HG03196 (cell line): Measurements from ENCODE around the gene PTGER2.

Experiments used
- ATAC-seq: cut with Tn5 transposase; IDR thresholded peaks from one replicate; pipeline ENCODE4 v1.9.1; 2021; ENCODE audit not compliant: unreplicated experiment

Gene PTGER2

DNA sequence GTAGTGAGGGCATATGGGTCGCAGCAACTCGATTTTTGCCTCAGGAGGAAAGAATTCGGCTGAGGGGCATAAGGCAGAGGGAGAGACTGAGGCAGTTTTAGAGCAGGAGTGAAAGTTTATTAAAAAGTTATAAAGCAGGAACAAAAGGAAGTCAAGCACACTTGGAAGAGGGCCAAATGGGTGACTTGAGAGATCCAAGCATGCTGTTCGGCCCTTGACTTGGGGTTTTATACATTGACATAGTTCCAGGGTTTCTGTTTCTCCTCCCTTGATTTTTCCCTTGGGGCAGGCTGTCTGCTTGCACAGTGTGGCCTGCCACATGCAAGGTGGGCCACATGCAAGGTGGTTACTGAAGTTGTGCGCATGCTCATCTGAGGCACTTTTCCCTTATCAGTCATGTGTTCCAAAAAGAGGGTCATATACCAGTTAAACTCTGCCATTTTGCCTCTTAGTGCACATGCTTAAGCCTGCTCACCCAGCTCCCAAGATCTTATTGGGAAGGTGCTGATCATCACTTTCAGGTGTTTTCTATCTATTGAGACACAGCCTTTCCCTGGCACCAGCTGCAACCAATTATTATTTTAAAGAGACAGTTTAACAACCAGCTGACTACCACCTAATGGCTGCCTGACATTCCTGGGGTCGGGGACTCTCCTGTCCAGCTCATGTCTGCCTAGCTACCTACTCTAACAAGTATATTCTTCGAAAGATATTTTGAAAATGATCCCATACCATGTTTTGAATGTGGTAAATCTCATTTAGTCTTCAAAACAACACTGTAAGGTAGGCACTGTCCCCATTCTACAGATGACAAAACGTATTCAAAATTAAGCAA lies 19.9 kb downstream of the PTGER2 start:
- ATAC-seq = no peak

DNA sequence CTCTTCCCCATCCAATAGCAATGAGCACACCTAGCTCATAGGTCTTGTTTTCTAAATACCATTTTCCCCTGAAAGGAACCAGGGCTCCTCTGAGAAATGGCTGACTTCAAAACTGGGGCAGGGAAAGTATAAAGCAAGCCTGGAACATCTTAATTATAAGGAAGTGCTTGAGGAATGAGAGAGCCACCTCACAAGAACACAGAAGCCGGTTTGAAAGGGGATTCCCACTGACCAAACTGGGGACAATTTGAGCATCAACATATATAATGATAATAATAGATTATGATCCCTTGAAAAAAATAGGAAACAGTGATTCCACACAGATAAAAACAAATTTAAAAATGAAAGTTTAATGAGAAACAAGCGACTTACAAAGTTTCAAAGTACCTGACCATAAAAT lies 22.1 kb downstream of the PTGER2 start:
- ATAC-seq = no peak

DNA sequence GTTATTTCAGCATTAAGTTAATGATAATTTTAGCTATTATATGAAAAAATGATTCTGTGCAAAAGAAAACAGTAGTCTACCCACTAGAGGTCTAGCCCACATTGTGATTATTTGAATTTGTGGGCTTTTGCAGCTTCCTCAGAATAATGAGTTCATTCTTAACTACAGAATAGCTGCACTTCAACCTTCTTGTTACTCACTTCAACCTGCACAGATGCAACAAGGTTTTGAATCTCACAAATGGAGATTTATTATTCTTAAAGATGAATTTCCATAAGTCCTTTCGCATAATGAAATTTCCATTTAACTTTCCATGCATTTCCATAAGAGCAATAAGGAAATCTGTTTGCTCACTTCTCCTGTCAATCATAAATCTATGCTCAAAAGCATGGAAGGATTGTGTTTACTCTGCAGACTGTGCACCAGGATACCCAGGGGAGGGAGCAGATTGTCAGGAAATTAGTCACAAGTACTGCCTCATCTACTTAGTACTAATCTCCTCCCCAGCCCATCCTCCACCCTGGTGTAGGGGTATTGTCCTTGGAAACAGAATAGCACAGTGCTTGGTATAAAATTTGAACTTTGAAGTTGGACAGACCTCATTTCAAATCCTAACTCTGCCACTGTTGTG lies 24.1 kb downstream of the PTGER2 start:
- no peak for ATAC-seq

GRCh38 chr14:52339262-52339661 lies 25.1 kb downstream of the PTGER2 start:
- ATAC-seq = no peak

DNA sequence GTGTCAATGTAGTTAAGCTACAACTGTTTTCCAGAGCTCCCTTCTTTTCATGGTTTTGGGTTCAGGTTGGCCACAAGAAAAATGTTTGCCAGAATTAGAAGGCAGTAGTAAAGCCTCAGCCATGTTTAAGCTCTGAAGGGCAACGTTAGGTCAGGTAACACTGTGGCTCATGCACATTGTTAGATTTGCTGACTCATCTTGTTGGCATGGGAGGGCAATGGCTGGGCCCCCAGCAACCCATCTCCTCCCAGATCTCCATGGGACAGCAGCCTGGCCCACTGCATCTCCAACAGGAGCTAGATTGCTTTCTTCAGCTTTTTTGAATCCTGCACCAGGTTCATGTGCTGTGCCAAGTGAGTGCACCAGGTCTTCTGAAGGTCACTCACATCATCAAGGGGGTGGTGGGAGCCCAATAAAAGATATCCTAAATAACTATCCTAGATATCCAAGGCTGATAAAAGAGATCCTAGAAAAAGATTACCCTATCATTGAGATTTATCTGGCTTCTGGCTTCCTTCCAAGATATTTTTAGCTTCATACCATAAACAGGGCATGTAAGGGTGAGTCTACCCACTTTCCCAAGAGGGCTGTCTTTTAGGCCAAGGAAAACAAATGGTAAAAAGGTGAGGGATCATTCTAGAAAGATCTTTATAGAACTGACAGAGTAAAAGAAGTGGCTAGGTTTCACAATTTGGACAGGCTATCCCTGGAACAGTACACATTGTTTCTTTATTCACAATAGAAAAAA lies 28.9 kb downstream of the PTGER2 start:
- ATAC-seq = no peak

DNA sequence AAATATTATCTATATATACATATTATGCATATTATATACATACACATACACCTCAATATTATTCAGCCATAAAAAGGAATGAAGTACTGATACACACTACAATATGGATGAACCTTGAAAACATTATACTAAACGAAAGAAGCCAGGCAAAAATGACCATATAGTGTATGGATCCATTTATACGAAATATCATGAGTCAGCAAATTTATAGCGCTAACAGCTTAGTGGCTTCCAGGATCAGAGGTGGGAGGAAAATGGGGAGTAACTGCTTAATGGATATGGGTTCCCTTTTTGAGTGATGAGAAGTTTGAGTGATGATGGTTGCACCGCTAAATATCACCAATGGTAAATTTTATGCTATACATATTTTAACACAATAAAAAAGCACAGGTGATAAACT lies 32.7 kb downstream of the PTGER2 start:
- no peak for ATAC-seq

- no peak for ATAC-seq
Measured at GRCh38 chr14:52348279-52348678, 34.2 kb downstream of the PTGER2 start.

GRCh38 chr14:52348776-52349175 lies 34.7 kb downstream of the PTGER2 start:
- no peak for ATAC-seq

DNA sequence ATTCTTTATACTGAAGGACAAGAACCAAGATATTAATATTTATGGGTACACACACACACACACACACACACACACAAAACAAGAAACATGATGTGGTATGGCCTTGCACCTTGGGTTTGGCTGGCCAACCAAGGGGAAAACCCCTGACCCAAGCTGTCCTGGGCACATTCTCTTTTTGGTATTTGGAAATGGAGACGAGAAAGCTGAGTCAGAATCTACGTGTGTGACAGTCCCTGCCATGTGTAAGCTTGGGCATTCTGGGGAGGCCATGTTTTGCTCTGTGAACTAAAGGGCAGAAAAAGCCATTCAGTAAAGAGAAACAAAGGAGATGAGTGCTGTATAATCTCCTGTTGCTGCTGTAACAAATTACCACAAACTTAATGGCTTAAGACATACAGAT lies 35.6 kb downstream of the PTGER2 start:
- ATAC-seq = no peak

DNA sequence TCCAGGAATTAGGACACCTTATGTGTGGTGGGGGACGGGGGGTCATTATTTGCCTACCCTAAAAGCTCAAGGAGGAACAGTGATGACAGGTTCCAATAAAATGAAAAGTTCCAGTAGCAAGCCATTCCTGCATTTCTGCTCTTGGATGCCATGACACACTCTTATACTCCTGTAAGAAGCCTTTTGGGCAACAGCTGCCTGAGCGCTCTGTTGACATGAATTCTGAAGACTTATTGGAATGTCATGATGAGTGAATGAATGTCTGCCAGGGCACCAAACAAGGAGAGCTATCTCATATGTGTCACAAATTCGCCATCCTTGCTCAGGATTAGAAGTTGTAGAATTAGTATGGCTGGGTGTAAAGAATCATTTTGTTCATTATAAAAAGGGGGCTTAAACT lies 36.3 kb downstream of the PTGER2 start:
- no peak for ATAC-seq

GRCh38 chr14:52351233-52352060 lies 37.3 kb downstream of the PTGER2 start:
- peak; percentile 26 for ATAC-seq

- ATAC-seq = peak; percentile 81
Measured at GRCh38 chr14:52352061-52352491, 38.0 kb downstream of the PTGER2 start.

DNA sequence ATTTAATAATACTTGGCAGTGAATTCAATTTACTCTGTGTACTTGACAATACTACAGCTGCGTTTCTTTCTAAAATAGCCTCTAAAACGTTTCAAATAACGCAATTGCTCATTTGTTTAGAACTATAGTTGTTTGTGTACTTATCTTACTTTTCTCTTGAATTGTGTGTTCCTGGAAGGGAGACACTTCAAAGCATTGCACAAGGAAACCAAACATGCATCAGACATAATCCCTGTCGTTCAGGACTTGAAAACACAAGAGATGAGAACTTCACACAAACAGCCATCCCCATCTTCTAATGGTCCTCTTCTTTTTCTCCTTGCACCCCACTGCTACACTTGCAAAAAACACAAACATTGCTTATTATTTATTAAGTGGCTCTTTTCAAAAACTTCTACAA lies 38.5 kb downstream of the PTGER2 start:
- no peak for ATAC-seq

GRCh38 chr14:52354242-52354641 lies 40.1 kb downstream of the PTGER2 start:
- ATAC-seq = no peak

DNA sequence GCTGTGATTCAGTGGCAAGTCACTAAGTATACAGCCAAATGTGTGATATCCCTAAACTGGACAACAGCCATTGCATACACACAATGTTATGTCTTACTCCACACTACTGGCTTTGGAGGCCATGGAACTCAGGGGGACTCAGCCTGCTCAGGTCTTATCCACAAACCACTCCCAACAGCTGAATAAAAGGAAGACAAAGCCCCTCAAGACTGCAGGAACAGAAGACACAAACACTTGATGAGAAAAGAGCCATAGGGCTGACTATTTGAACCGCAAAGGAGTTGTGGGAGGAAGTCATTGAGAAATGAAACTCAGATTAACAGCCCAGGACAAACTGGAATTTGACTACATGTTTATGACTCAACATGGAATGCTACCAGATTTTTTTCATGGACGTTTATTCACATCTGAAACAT lies 40.9 kb downstream of the PTGER2 start:
- ATAC-seq = no peak

DNA sequence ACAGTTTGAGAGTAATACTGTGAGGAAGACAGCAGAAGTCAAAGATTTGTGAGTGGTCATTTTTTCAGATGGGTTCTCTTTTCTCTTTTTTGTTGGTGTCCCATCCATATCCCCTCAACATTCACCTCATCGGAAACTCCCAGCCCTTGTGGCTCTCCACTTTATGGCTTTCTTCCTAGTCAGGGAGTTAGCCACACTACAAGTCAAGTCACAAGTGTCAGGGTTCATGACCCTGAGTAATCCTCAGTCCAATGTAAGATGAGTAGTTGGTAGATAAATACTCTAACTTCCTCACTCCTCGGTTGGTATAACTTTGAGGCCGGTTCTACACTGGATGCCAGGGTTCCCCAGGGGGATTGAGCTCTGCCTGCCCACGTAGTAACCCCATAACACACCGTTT lies 41.4 kb downstream of the PTGER2 start:
- no peak for ATAC-seq

- no peak for ATAC-seq
Measured at GRCh38 chr14:52356025-52356424, 41.9 kb downstream of the PTGER2 start.

DNA sequence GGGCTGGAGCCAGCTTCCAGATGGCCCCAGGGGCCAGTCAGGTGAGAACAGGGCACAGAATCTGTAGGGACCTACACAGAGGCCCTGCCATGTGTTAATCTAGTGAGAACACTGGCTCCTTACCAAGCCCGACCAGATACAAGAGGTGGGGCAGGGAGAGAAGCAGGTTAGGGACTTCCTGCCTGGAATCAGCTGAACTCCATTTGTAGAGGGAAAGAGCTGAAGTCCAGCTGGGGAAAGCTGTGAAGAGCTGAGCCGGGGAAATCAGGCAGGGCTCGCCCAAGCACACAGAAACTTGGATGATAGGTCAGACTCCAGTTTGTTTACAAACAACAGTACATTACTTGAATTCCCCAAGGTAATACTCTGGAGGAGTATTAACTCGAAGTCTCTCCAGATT lies 46.7 kb downstream of the PTGER2 start:
- ATAC-seq = no peak

DNA sequence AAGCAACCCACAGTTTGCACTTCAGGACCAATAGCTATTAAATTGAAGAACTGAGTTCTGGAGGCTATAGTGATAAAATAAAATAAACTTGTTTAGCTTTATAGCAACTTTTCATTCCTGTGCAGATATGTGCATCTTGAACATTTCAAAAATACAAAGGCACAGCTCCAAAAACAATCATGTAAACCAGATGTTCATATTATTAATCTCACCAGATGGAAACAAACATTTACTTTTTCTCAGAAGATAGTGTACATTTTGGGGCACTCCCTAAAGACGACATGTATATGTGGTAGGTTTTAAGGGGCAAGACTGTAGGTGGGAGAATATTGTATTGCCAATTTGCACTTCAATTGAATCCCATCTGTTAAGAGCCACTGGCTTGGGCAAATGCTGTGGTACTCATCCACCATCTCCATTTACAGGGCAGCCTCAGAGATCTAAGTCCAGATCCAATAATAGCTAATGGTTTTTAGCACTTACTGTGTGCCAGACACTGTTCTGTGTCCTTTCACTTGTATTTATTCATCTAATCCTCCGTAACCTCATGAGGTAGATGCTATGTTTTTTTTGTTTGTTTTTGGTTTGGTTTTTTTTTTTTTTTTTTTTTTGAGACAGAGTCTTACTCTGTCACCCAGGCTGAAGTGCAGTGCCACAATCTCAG lies 49.1 kb downstream of the PTGER2 start:
- ATAC-seq = no peak

DNA sequence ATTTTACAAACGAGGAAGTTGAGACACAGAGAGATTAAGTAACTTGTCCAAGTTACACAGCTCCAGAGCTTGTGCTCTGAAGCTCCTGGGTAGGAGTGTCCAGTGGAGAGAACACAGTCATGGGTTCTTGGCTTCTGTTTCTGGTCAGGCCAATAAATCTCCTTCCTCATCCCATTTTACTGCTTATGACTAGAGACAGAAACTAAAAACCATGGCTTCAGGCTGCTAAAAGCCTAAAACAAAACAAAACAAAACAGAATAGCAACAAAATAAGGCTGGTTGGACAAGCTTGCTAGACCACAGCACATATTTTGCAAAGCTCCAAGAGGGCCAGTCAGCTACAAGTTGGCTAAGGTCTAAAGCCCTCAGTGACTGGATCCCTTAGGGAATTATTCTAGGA lies 49.8 kb downstream of the PTGER2 start:
- ATAC-seq = no peak
